WTC11 (cell line): Measurements from ENCODE around the gene TSPAN9. TPM values are rescaled to one million over a fixed set of nuclear protein-coding genes. Genes with fewer than 3 reads are reported as not detected.
A peak's percentile ranks its signal among the peaks of the same experiment; 100 is the strongest.

Source experiments
- ATAC-seq: fragments of 200-7000 bp; cut with Tn5 transposase; 2 replicates; pipeline ENCODE4 v1.10.0; 2021; ENCODE audit warnings: mild to moderate bottlenecking, moderate library complexity
- CTCF ChIA-PET: fragments of 300-600 bp; sonication (Branson Sonifier 250); formaldehyde crosslinking; loops from one replicate; lab custom pipeline; 2021; ENCODE audit warnings: antibody characterized with exemption; lab: Charles Lee
- POLR2A ChIA-PET: fragments of 350-600 bp; sonication (Branson Sonifier 250); formaldehyde crosslinking; loops from one replicate; lab custom pipeline; 2021; ENCODE audit warnings: antibody characterized with exemption; lab: Charles Lee
- DNase-seq: peaks from one replicate; pipeline ENCODE4 v3.0.0; 2021; ENCODE audit warnings: low spot score
- H3K27ac Mint-ChIP-seq: 2 replicates; pipeline ENCODE4 v1.8.0; 2021; ENCODE audit warnings: mixed read lengths
- H3K27me3 Mint-ChIP-seq: 2 replicates; pipeline ENCODE4 v1.8.0; 2021; ENCODE audit warnings: low read depth, mild to moderate bottlenecking, moderate library complexity, mixed read lengths
- H3K36me3 Mint-ChIP-seq: 2 replicates; pipeline ENCODE4 v1.8.0; 2021; ENCODE audit warnings: mixed read lengths
- H3K4me1 Mint-ChIP-seq: 2 replicates; pipeline ENCODE4 v1.8.0; 2022; ENCODE audit warnings: mixed read lengths
- H3K4me3 Mint-ChIP-seq: 2 replicates; pipeline ENCODE4 v1.8.0; 2021; ENCODE audit warnings: mild to moderate bottlenecking, moderate library complexity, mixed read lengths
- H3K9me3 Mint-ChIP-seq: 2 replicates; pipeline ENCODE4 v1.8.0; 2021; ENCODE audit warnings: mixed read lengths
- CBFB ChIP-seq: sonication (generic); formaldehyde crosslinking; IDR thresholded peaks from 2 replicates; pipeline ENCODE4 v1.8.1; 2022; ENCODE audit warnings: mild to moderate bottlenecking, low read depth, missing genetic modification reagents
- CREM ChIP-seq: sonication (generic); formaldehyde crosslinking; IDR thresholded peaks from 2 replicates; pipeline ENCODE4 v1.8.1; 2022; ENCODE audit warnings: mild to moderate bottlenecking, missing genetic modification reagents, moderate library complexity
- ELF4 ChIP-seq: sonication (generic); formaldehyde crosslinking; IDR thresholded peaks from 2 replicates; pipeline ENCODE4 v1.8.1; 2022; ENCODE audit warnings: low read depth, mild to moderate bottlenecking, moderate library complexity, missing genetic modification reagents
- ESRRA ChIP-seq: sonication (generic); formaldehyde crosslinking; IDR thresholded peaks from 2 replicates; pipeline ENCODE4 v1.8.1; 2022; ENCODE audit warnings: mild to moderate bottlenecking, missing genetic modification reagents, borderline replicate concordance
- FOXK1 ChIP-seq: sonication (generic); formaldehyde crosslinking; IDR thresholded peaks from 2 replicates; pipeline ENCODE4 v1.8.0; 2022; ENCODE audit warnings: mild to moderate bottlenecking, moderate library complexity, missing genetic modification reagents
- GRHL2 ChIP-seq: fragments of 250-450 bp; sonication (Bioruptor Pico); IDR thresholded peaks from 2 replicates; pipeline ENCODE4 v1.8.0; 2022; ENCODE audit warnings: mild to moderate bottlenecking, moderate library complexity; ENCODE audit not compliant: insufficient replicate concordance, severe bottlenecking
- JAZF1 ChIP-seq: fragments of 250-450 bp; sonication (Bioruptor Pico); IDR thresholded peaks from 2 replicates; pipeline ENCODE4 v1.9.0; 2021; ENCODE audit warnings: moderate library complexity, mild to moderate bottlenecking, inconsistent platforms
- MAX ChIP-seq: sonication (generic); formaldehyde crosslinking; IDR thresholded peaks from 2 replicates; pipeline ENCODE4 v1.8.0; 2022; ENCODE audit warnings: mild to moderate bottlenecking, missing genetic modification reagents
- NFATC4 ChIP-seq: fragments of 250-450 bp; sonication (Bioruptor Pico); IDR thresholded peaks from 2 replicates; pipeline ENCODE4 v1.9.0; 2021; ENCODE audit warnings: mild to moderate bottlenecking
- NFE2L1 ChIP-seq: sonication (generic); formaldehyde crosslinking; IDR thresholded peaks from 2 replicates; pipeline ENCODE4 v1.8.1; 2023; ENCODE audit warnings: missing genetic modification reagents
- NFYB ChIP-seq: sonication (generic); formaldehyde crosslinking; conservative IDR thresholded peaks from 2 replicates; pipeline ENCODE4 v1.8.0; 2022; ENCODE audit warnings: low read depth, missing genetic modification reagents
- PRRX2 ChIP-seq: fragments of 250-450 bp; sonication (Bioruptor Pico); IDR thresholded peaks from 2 replicates; pipeline ENCODE4 v1.8.0; 2021; ENCODE audit warnings: mild to moderate bottlenecking
- SMAD3 ChIP-seq: sonication (generic); formaldehyde crosslinking; IDR thresholded peaks from 2 replicates; pipeline ENCODE4 v1.8.0; 2022; ENCODE audit warnings: missing genetic modification reagents, mild to moderate bottlenecking, borderline replicate concordance
- TP53 ChIP-seq: sonication (generic); formaldehyde crosslinking; IDR thresholded peaks from 2 replicates; pipeline ENCODE4 v1.8.1; 2023; ENCODE audit warnings: mild to moderate bottlenecking, missing genetic modification reagents
- ZBTB21 ChIP-seq: sonication (generic); formaldehyde crosslinking; IDR thresholded peaks from 2 replicates; pipeline ENCODE4 v1.8.1; 2023; ENCODE audit warnings: mild to moderate bottlenecking, missing genetic modification reagents, borderline replicate concordance
- ZNF317 ChIP-seq: sonication (generic); formaldehyde crosslinking; IDR thresholded peaks from 2 replicates; pipeline ENCODE4 v1.8.1; 2023; ENCODE audit warnings: low read depth, mild to moderate bottlenecking, moderate library complexity, missing genetic modification reagents, borderline replicate concordance
- ZNF396 ChIP-seq: fragments of 250-450 bp; sonication (Bioruptor Pico); IDR thresholded peaks from 2 replicates; pipeline ENCODE4 v1.8.0; 2021; ENCODE audit warnings: mild to moderate bottlenecking, moderate library complexity, borderline replicate concordance
- ZNF416 ChIP-seq: fragments of 250-450 bp; sonication (Bioruptor Pico); IDR thresholded peaks from 2 replicates; pipeline ENCODE4 v1.9.0; 2021; ENCODE audit warnings: mild to moderate bottlenecking, inconsistent platforms
- ZNF671 ChIP-seq: fragments of 250-450 bp; sonication (Bioruptor Pico); IDR thresholded peaks from 2 replicates; pipeline ENCODE4 v1.8.0; 2021; ENCODE audit warnings: mild to moderate bottlenecking
- total RNA-seq: library from RNA; stranded (reverse); gene quantifications from 3 replicates; pipeline ENCODE4 v1.2.3, GENCODE V29; 2021
- TF ChIP-seq, protein P1 (sequence below): sonication (generic); formaldehyde crosslinking; IDR thresholded peaks from 2 replicates; pipeline ENCODE4 v1.8.1; 2023; ENCODE audit warnings: mild to moderate bottlenecking, moderate library complexity, missing genetic modification reagents
- TF ChIP-seq, protein P2 (sequence below): sonication (generic); formaldehyde crosslinking; IDR thresholded peaks from 2 replicates; pipeline ENCODE4 v1.8.1; 2023; ENCODE audit warnings: mild to moderate bottlenecking, missing genetic modification reagents, borderline replicate concordance
- TF ChIP-seq, protein P3 (sequence below): sonication (generic); formaldehyde crosslinking; IDR thresholded peaks from 2 replicates; pipeline ENCODE4 v1.8.1; 2023; ENCODE audit warnings: mild to moderate bottlenecking, missing genetic modification reagents, moderate library complexity
- TF ChIP-seq, protein P4 (sequence below): sonication (generic); formaldehyde crosslinking; IDR thresholded peaks from 2 replicates; pipeline ENCODE4 v1.8.1; 2022; ENCODE audit warnings: low read depth, missing genetic modification reagents, borderline replicate concordance

Gene TSPAN9
- total RNA-seq, 1 experiment from 2014 or later, result 27.6 TPM

- no peak for ATAC-seq
- Mint-ChIP-seq H3K27ac (peak overlapping the region; percentile 42; the same call in 1 of the 2 replicates), H3K36me3 (no peaks in the 10 kb centered on the region), H3K27me3 (no peaks in the 10 kb centered on the region), H3K9me3 (no peaks in the 10 kb centered on the region), H3K4me1 (peaks cover 50% of the 10 kb centered on the region), H3K4me3 (no peak overlapping the region)
- no peak for TF ChIP-seq ZBTB21 (CRISPR knock-in tag)
- TF ChIP-seq MAX (CRISPR knock-in tag), result 0 out of 2 replicates have a peak, but pooled peaks have one; percentile 21
- ChIA-PET POLR2A (no interaction called here), CTCF (interaction anchor here (1.3 to 2.9 kb wide), 2 partner anchors 15 to 118 kb away, joined by 6 to 9 read pairs; no protein-coding TSS in a partner anchor)
- DNase-seq, result no peak
Observed at GRCh38 chr12:3182426-3182825, 105.2 kb downstream of the TSPAN9 start.

DNA sequence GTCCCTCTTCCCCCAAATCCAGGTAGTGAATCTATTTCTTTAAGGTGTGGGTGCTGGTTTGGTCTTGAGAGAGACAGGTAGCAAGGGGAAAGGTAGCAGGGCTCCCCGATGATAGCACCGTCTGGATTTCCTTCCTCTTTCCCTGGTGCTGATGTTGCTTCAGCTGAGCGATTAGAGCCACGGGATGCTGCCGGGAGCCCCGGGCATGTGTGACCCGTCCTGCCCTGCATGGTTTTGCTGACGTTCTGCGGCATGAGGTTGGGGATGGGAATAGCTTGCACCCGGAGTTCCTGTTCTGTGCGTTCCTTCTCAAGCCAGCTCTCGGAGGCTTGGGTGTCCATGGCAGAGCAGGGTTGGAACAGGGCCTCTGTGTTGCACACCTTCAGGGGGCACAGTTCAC lies 107.3 kb downstream of the TSPAN9 start:
- Mint-ChIP-seq H3K36me3 (no peaks in the 10 kb centered on the region), H3K27ac (peak overlapping the region; percentile 64; the same call in 1 of the 2 replicates), H3K27me3 (no peaks in the 10 kb centered on the region), H3K4me1 (peaks cover 33% of the 10 kb centered on the region), H3K4me3 (no peak overlapping the region), H3K9me3 (no peaks in the 10 kb centered on the region)
- ATAC-seq (peak; percentile 13; the same call in 1 of the 2 replicates), DNase-seq (no peak)
- TF ChIP-seq PRRX2 (CRISPR knock-in tag), result no peak
- TF ChIP-seq CREM, result no peak
- ChIA-PET CTCF (interaction anchor here (1.0 to 3.3 kb wide), 7 partner anchors 9 to 52 kb away, joined by 4 to 15 read pairs (median 5); no protein-coding TSS in a partner anchor), POLR2A (interaction anchor here (1.0 kb wide), 1 partner anchor 91 kb away, joined by 3 read pairs; no protein-coding TSS in a partner anchor)

DNA sequence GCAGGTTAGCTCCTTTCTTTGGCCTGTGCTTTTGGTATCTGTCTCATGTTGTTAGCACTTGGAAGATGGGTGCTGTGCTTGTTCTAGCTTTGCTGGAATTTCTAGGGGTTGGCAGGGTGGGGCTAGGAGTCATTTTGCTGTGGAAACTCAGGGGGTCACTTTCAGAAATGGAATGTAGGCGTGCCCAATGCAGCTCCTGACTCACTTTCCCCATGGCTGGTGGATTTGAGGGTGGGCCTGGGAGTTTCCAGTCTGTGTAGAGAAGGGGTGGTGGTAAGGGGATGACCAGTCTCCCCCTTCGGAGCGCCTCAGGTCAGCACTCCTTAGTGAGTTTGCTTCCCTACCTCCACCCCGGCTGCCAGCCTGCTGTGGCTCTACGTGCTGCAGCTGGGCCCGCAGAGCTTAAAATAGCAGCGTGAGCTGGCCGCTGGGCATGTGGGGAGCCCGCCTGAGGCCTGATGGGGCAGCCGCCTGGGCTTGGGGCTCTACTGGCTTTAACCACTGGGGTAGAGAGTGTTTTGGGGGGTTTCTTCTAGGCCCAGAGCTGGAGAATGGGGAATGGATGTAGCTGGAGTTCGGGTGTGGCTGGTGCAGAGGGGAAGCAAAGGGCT lies 108.2 kb downstream of the TSPAN9 start:
- no peaks in the 10 kb centered on the region for H3K9me3 Mint-ChIP-seq
- no peak; the same call in 1 of the 2 replicates for ATAC-seq
- DNase-seq, result no peak
- H3K27me3 Mint-ChIP-seq, result no peaks in the 10 kb centered on the region
- ChIA-PET CTCF (interaction anchor here (0.8 to 3.3 kb wide), 11 partner anchors 10 to 351 kb away, joined by 3 to 15 read pairs (median 4); partner anchors contain the start of gene NRIP2), POLR2A (interaction anchor here (1.0 kb wide), 1 partner anchor 90 kb away, joined by 3 read pairs; no protein-coding TSS in a partner anchor)
- no peak for TF ChIP-seq ZNF416
- no peak for TF ChIP-seq NFATC4 (CRISPR knock-in tag)
- TF ChIP-seq, protein P1, sequence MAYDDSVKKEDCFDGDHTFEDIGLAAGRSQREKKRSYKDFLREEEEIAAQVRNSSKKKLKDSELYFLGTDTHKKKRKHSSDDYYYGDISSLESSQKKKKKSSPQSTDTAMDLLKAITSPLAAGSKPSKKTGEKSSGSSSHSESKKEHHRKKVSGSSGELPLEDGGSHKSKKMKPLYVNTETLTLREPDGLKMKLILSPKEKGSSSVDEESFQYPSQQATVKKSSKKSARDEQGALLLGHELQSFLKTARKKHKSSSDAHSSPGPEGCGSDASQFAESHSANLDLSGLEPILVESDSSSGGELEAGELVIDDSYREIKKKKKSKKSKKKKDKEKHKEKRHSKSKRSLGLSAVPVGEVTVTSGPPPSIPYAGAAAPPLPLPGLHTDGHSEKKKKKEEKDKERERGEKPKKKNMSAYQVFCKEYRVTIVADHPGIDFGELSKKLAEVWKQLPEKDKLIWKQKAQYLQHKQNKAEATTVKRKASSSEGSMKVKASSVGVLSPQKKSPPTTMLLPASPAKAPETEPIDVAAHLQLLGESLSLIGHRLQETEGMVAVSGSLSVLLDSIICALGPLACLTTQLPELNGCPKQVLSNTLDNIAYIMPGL (CRISPR knock-in tag), result no peak
- no peak for TF ChIP-seq CBFB (CRISPR knock-in tag)
- TF ChIP-seq NFE2L1 (CRISPR knock-in tag), result no peak
- TF ChIP-seq ELF4, result no peak
- TF ChIP-seq ZNF317 (CRISPR knock-in tag), result no peak
- TF ChIP-seq NFYB (CRISPR knock-in tag), result no peak
- TF ChIP-seq, protein P2, sequence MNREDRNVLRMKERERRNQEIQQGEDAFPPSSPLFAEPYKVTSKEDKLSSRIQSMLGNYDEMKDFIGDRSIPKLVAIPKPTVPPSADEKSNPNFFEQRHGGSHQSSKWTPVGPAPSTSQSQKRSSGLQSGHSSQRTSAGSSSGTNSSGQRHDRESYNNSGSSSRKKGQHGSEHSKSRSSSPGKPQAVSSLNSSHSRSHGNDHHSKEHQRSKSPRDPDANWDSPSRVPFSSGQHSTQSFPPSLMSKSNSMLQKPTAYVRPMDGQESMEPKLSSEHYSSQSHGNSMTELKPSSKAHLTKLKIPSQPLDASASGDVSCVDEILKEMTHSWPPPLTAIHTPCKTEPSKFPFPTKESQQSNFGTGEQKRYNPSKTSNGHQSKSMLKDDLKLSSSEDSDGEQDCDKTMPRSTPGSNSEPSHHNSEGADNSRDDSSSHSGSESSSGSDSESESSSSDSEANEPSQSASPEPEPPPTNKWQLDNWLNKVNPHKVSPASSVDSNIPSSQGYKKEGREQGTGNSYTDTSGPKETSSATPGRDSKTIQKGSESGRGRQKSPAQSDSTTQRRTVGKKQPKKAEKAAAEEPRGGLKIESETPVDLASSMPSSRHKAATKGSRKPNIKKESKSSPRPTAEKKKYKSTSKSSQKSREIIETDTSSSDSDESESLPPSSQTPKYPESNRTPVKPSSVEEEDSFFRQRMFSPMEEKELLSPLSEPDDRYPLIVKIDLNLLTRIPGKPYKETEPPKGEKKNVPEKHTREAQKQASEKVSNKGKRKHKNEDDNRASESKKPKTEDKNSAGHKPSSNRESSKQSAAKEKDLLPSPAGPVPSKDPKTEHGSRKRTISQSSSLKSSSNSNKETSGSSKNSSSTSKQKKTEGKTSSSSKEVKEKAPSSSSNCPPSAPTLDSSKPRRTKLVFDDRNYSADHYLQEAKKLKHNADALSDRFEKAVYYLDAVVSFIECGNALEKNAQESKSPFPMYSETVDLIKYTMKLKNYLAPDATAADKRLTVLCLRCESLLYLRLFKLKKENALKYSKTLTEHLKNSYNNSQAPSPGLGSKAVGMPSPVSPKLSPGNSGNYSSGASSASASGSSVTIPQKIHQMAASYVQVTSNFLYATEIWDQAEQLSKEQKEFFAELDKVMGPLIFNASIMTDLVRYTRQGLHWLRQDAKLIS, result no peak
- no peak for TF ChIP-seq FOXK1 (CRISPR knock-in tag)
- TF ChIP-seq, protein P3, sequence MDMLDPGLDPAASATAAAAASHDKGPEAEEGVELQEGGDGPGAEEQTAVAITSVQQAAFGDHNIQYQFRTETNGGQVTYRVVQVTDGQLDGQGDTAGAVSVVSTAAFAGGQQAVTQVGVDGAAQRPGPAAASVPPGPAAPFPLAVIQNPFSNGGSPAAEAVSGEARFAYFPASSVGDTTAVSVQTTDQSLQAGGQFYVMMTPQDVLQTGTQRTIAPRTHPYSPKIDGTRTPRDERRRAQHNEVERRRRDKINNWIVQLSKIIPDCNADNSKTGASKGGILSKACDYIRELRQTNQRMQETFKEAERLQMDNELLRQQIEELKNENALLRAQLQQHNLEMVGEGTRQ (CRISPR knock-in tag), result no peak
- TF ChIP-seq, protein P4, sequence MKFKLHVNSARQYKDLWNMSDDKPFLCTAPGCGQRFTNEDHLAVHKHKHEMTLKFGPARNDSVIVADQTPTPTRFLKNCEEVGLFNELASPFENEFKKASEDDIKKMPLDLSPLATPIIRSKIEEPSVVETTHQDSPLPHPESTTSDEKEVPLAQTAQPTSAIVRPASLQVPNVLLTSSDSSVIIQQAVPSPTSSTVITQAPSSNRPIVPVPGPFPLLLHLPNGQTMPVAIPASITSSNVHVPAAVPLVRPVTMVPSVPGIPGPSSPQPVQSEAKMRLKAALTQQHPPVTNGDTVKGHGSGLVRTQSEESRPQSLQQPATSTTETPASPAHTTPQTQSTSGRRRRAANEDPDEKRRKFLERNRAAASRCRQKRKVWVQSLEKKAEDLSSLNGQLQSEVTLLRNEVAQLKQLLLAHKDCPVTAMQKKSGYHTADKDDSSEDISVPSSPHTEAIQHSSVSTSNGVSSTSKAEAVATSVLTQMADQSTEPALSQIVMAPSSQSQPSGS (CRISPR knock-in tag), result no peak
- TF ChIP-seq ZNF671 (CRISPR knock-in tag), result no peak
- TF ChIP-seq ESRRA (CRISPR knock-in tag), result no peak
- TF ChIP-seq GRHL2 (CRISPR knock-in tag), result no peak
- no peak for TF ChIP-seq TP53 (CRISPR knock-in tag)
- TF ChIP-seq CREM, result no peak
- no peak for TF ChIP-seq SMAD3 (CRISPR knock-in tag)
- no peak for TF ChIP-seq ZNF396 (CRISPR knock-in tag)
- TF ChIP-seq JAZF1 (CRISPR knock-in tag), result no peak
- H3K4me3 Mint-ChIP-seq, result no peak overlapping the region
- peaks cover 28% of the 10 kb centered on the region for H3K4me1 Mint-ChIP-seq
- H3K27ac Mint-ChIP-seq, result no peak overlapping the region
- H3K36me3 Mint-ChIP-seq, result no peaks in the 10 kb centered on the region
